Activated CD8-positive, alpha-beta T cell treated with anti-CD3 and anti-CD28 coated beads, Interleukin-2, amount 10 ng/mL, durations not matched to agents 7 days and 5 days (primary cell): ENCODE measurements around the gene TEX13A. TPM values are rescaled to one million over a fixed set of nuclear protein-coding genes. Genes with fewer than 3 reads are reported as not detected.
"Not testable (repeated sequence)": the region's sequence is repeated elsewhere in the genome, so short reads cannot be mapped to it uniquely, and the experiment has no call there.

Experiments used
- ATAC-seq: fragments of 150-1000 bp; cut with Tn5 transposase; one replicate; pipeline ENCODE4 v1.10.0; 2021; ENCODE audit warnings: moderate library complexity
- CTCF ChIA-PET: fragments of 350-600 bp; sonication (Branson Sonifier 250); formaldehyde crosslinking; loops from one replicate; lab custom pipeline; 2021; ENCODE audit warnings: antibody characterized with exemption; lab: Charles Lee
- POLR2A ChIA-PET: fragments of 350-600 bp; sonication (Branson Sonifier 250); formaldehyde crosslinking; loops from one replicate; lab custom pipeline; 2021; ENCODE audit warnings: antibody characterized with exemption; lab: Charles Lee
- DNase-seq: peaks from one replicate; pipeline ENCODE4 v3.0.0-alpha.2; 2020
- H3K27ac Mint-ChIP-seq: one replicate; pipeline ENCODE4 v1.8.0; 2021; ENCODE audit warnings: mild to moderate bottlenecking, mixed read lengths
- H3K27me3 Mint-ChIP-seq: one replicate; pipeline ENCODE4 v1.8.0; 2021; ENCODE audit warnings: low read depth, mixed read lengths
- H3K36me3 Mint-ChIP-seq: one replicate; pipeline ENCODE4 v1.8.0; 2021; ENCODE audit warnings: low read depth, mixed read lengths
- H3K4me1 Mint-ChIP-seq: one replicate; pipeline ENCODE4 v1.8.0; 2021; ENCODE audit warnings: low read depth, mixed read lengths
- H3K4me3 Mint-ChIP-seq: one replicate; pipeline ENCODE4 v1.8.0; 2021; ENCODE audit warnings: mild to moderate bottlenecking, mixed read lengths
- H3K9me3 Mint-ChIP-seq: one replicate; pipeline ENCODE4 v1.8.0; 2022; ENCODE audit warnings: mixed read lengths; ENCODE audit not compliant: insufficient read depth
- total RNA-seq, 2 experiments: library from RNA; stranded (reverse); gene quantifications; one replicate each; pipeline ENCODE4 v1.2.3, GENCODE V29; 2021

TEX13A gene
- total RNA-seq = not detected

GRCh38 chrX:105220636-105221035 lies at the start of gene TEX13A:
TSS of gene TEX13A (minus strand) at chrX:105220694. CDS start at chrX:105220397, 297 bp downstream.
- H3K27me3 Mint-ChIP-seq = no peaks in the 10 kb centered on the region
- H3K4me3 Mint-ChIP-seq = no peak within 1 kb of the TSS
- ChIA-PET POLR2A (no interaction called here), CTCF (no interaction called here)
- no peaks in the 10 kb centered on the region for H3K4me1 Mint-ChIP-seq
- DNase-seq (no peak), ATAC-seq (no peak)
- H3K36me3 Mint-ChIP-seq = no peaks in the 10 kb centered on the region
- no peaks in the 10 kb centered on the region for H3K9me3 Mint-ChIP-seq
- H3K27ac Mint-ChIP-seq = no peak within 1 kb of the TSS

GRCh38 chrX:105269386-105269785 lies 48.9 kb upstream of the TEX13A start:
- Mint-ChIP-seq H3K4me3 (no peak overlapping the region), H3K36me3 (no peaks in the 10 kb centered on the region)

GRCh38 chrX:105267167-105267566 lies 46.7 kb upstream of the TEX13A start:
- Mint-ChIP-seq H3K27ac (no peak overlapping the region), H3K4me3 (no peak overlapping the region), H3K36me3 (no peaks in the 10 kb centered on the region), H3K27me3 (no peaks in the 10 kb centered on the region), H3K4me1 (no peaks in the 10 kb centered on the region), H3K9me3 (no peaks in the 10 kb centered on the region)
- no peak for ATAC-seq
- CTCF ChIA-PET = no interaction called here
- POLR2A ChIA-PET = no interaction called here
- no peak for DNase-seq

More at GRCh38 chrX:105269386-105269785, 48.9 kb upstream of the TEX13A start:
- DNase-seq = no peak
- CTCF ChIA-PET = no interaction called here
- H3K27me3 Mint-ChIP-seq = no peaks in the 10 kb centered on the region
- H3K4me1 Mint-ChIP-seq = no peaks in the 10 kb centered on the region
- POLR2A ChIA-PET = no interaction called here
- no peaks in the 10 kb centered on the region for H3K9me3 Mint-ChIP-seq
- no peak for ATAC-seq
- H3K27ac Mint-ChIP-seq = no peak overlapping the region

- no peak overlapping the region for H3K4me3 Mint-ChIP-seq
- H3K27me3 Mint-ChIP-seq = no peaks in the 10 kb centered on the region
- no peak overlapping the region for H3K27ac Mint-ChIP-seq
- H3K4me1 Mint-ChIP-seq = no peaks in the 10 kb centered on the region
- ATAC-seq = no peak
- H3K36me3 Mint-ChIP-seq = no peaks in the 10 kb centered on the region
- no peak for DNase-seq
- POLR2A ChIA-PET = no interaction called here
- H3K9me3 Mint-ChIP-seq = no peaks in the 10 kb centered on the region
- CTCF ChIA-PET = no interaction called here
These were observed 46.0 kb upstream of the TEX13A start for GRCh38 chrX:105266456-105266855.

GRCh38 chrX:105265093-105265492 lies 44.6 kb upstream of the TEX13A start:
- ATAC-seq (no peak), DNase-seq (no peak)
- Mint-ChIP-seq H3K4me3 (no peak overlapping the region), H3K9me3 (no peaks in the 10 kb centered on the region), H3K27ac (no peak overlapping the region), H3K4me1 (no peaks in the 10 kb centered on the region), H3K36me3 (no peaks in the 10 kb centered on the region), H3K27me3 (no peaks in the 10 kb centered on the region)
- CTCF ChIA-PET = no interaction called here
- POLR2A ChIA-PET = no interaction called here

- H3K27me3 Mint-ChIP-seq = no peaks in the 10 kb centered on the region
- CTCF ChIA-PET = no interaction called here
These were observed 43.3 kb upstream of the TEX13A start for GRCh38 chrX:105263801-105264200.

GRCh38 chrX:105263171-105263570 lies 42.7 kb upstream of the TEX13A start:
- POLR2A ChIA-PET = no interaction called here
- Mint-ChIP-seq H3K27me3 (no peaks in the 10 kb centered on the region), H3K4me1 (no peaks in the 10 kb centered on the region), H3K9me3 (no peaks in the 10 kb centered on the region), H3K27ac (no peak overlapping the region), H3K4me3 (no peak overlapping the region), H3K36me3 (no peaks in the 10 kb centered on the region)
- CTCF ChIA-PET = no interaction called here
- DNase-seq = no peak
- ATAC-seq = no peak

More at GRCh38 chrX:105263801-105264200, 43.3 kb upstream of the TEX13A start:
- Mint-ChIP-seq H3K9me3 (no peaks in the 10 kb centered on the region), H3K27ac (no peak overlapping the region), H3K4me3 (no peak overlapping the region), H3K36me3 (no peaks in the 10 kb centered on the region), H3K4me1 (no peaks in the 10 kb centered on the region)
- POLR2A ChIA-PET = no interaction called here
- DNase-seq = no peak
- no peak for ATAC-seq

GRCh38 chrX:105260291-105261043 lies 40.0 kb upstream of the TEX13A start:
- H3K9me3 Mint-ChIP-seq = no peaks in the 10 kb centered on the region
- no peak overlapping the region for H3K4me3 Mint-ChIP-seq
- no peak overlapping the region for H3K27ac Mint-ChIP-seq
- no peaks in the 10 kb centered on the region for H3K4me1 Mint-ChIP-seq
- no peaks in the 10 kb centered on the region for H3K27me3 Mint-ChIP-seq
- DNase-seq = no peak
- no peaks in the 10 kb centered on the region for H3K36me3 Mint-ChIP-seq
- ChIA-PET CTCF (no interaction called here), POLR2A (no interaction called here)
- ATAC-seq = no peak

- Mint-ChIP-seq H3K9me3 (no peaks in the 10 kb centered on the region), H3K36me3 (no peaks in the 10 kb centered on the region), H3K4me3 (no peak overlapping the region), H3K27me3 (no peaks in the 10 kb centered on the region), H3K27ac (no peak overlapping the region), H3K4me1 (no peaks in the 10 kb centered on the region)
- no peak for ATAC-seq
- DNase-seq = no peak
- POLR2A ChIA-PET = no interaction called here
- CTCF ChIA-PET = no interaction called here
These were observed 20.6 kb upstream of the TEX13A start for GRCh38 chrX:105241056-105241455.

- CTCF ChIA-PET, H3K36me3 Mint-ChIP-seq, DNase-seq, POLR2A ChIA-PET, H3K27me3 Mint-ChIP-seq, H3K4me1 Mint-ChIP-seq, H3K4me3 Mint-ChIP-seq, ATAC-seq, H3K9me3 Mint-ChIP-seq, H3K27ac Mint-ChIP-seq: not testable (repeated sequence)
These were observed 16.9 kb upstream of the TEX13A start for GRCh38 chrX:105237407-105237806.

GRCh38 chrX:105229146-105229545 lies 8.7 kb upstream of the TEX13A start:
- CTCF ChIA-PET = no interaction called here
- H3K4me1 Mint-ChIP-seq = no peaks in the 10 kb centered on the region
- no peaks in the 10 kb centered on the region for H3K27me3 Mint-ChIP-seq
- ATAC-seq = no peak
- no peak overlapping the region for H3K27ac Mint-ChIP-seq
- DNase-seq = no peak
- POLR2A ChIA-PET = no interaction called here
- H3K9me3 Mint-ChIP-seq = no peaks in the 10 kb centered on the region
- H3K4me3 Mint-ChIP-seq = no peak overlapping the region
- no peaks in the 10 kb centered on the region for H3K36me3 Mint-ChIP-seq

- Mint-ChIP-seq H3K27me3 (no peaks in the 10 kb centered on the region), H3K27ac (no peak overlapping the region), H3K4me1 (no peaks in the 10 kb centered on the region), H3K9me3 (no peaks in the 10 kb centered on the region), H3K36me3 (no peaks in the 10 kb centered on the region), H3K4me3 (no peak overlapping the region)
- ATAC-seq (no peak), DNase-seq (no peak)
- ChIA-PET CTCF (no interaction called here), POLR2A (no interaction called here)
These were observed 8.1 kb upstream of the TEX13A start for GRCh38 chrX:105228602-105229001.

GRCh38 chrX:105226499-105226898 lies 6.0 kb upstream of the TEX13A start:
- no peaks in the 10 kb centered on the region for H3K27me3 Mint-ChIP-seq
- CTCF ChIA-PET = no interaction called here
- H3K27ac Mint-ChIP-seq = no peak overlapping the region
- DNase-seq = no peak
- H3K4me3 Mint-ChIP-seq = no peak overlapping the region
- no peaks in the 10 kb centered on the region for H3K36me3 Mint-ChIP-seq
- no peak for ATAC-seq
- POLR2A ChIA-PET = no interaction called here
- H3K9me3 Mint-ChIP-seq = no peaks in the 10 kb centered on the region
- H3K4me1 Mint-ChIP-seq = no peaks in the 10 kb centered on the region
